ENCODE measurements around the gene ATP6V0C. TPM values are rescaled to one million over a fixed set of nuclear protein-coding genes. Genes with fewer than 3 reads are reported as not detected.

The ATP6V0C gene
- polyA plus RNA-seq, 1 donor (not counting 4 experiments of a cell fraction or from before 2014, with no cell fraction given): 11.4 TPM

- H3K79me2 ChIP-seq (ENCODE audit: control insufficient read depth, insufficient read depth, low read length): peaks cover 1% of the 10 kb centered on the region
- no peak overlapping the region for H3K27ac ChIP-seq (ENCODE audit: control insufficient read depth, insufficient read depth, low read length)
- H3K27me3 ChIP-seq (ENCODE audit: control insufficient read depth, extremely low read depth, insufficient read depth, low read length): no peaks in the 10 kb centered on the region
- no peak overlapping the region for H3K9ac ChIP-seq (ENCODE audit: control insufficient read depth, extremely low read depth, insufficient read depth, low read length)
- FAIRE-seq (no peak), DNase-seq (ENCODE audit: low read depth, low spot score) (no peak)
- peaks cover 4% of the 10 kb centered on the region for H4K20me1 ChIP-seq (ENCODE audit: control insufficient read depth, extremely low read depth, insufficient read depth, low read length)
- peaks cover 0 to 1% of the 10 kb centered on the region in 2 experiments for H3K36me3 ChIP-seq (ENCODE audit: control insufficient read depth in 2 of 2, extremely low read depth in 1 of 2, insufficient read depth in 2 of 2, low read length in 2 of 2)
- peaks cover 2% of the 10 kb centered on the region for H3K4me1 ChIP-seq (ENCODE audit: control insufficient read depth, extremely low read depth, insufficient read depth, low read length)
- dilution Hi-C loops (cut with MboI; ENCODE audit: extremely low pct_ligation_motif_present, low sequenced_read_pairs): no loop called here
- H3K9me3 ChIP-seq (ENCODE audit: control insufficient read depth, low read depth, low read length): no peaks in the 10 kb centered on the region
- H3K9me1 ChIP-seq (ENCODE audit: control insufficient read depth, extremely low read depth, insufficient read depth, low read length): no peaks in the 10 kb centered on the region
- H3K4me2 ChIP-seq (ENCODE audit: control insufficient read depth, extremely low read depth, insufficient read depth, low read depth, low read length): no peak overlapping the region
- TF ChIP-seq CTCF (optimal IDR thresholded peaks at IDR 0.05 in 1 of 3, IDR thresholded peaks at IDR 0.05 in 1 of 3, conservative IDR thresholded peaks at IDR 0.05 in 1 of 3; ENCODE audit: extremely low read depth in 1 of 3, insufficient read depth in 2 of 3, low read length in 3 of 3) (no peak), EZH2 (IDR thresholded peaks at IDR 0.05; ENCODE audit: low read length) (no peak)
- H2AFZ ChIP-seq (ENCODE audit: control insufficient read depth, low read length): no peak overlapping the region
- no peak overlapping the region for H3K4me3 ChIP-seq (ENCODE audit: control insufficient read depth in 2 of 3, extremely low read depth in 1 of 3, insufficient read depth in 2 of 3, low read depth in 1 of 3, low read length in 3 of 3)
Measured at GRCh38 chr16:2480948-2481347, 32.8 kb upstream of the ATP6V0C start.

GRCh38 chr16:2481676-2482075 is 32.1 kb upstream of the ATP6V0C start:
- Histone ChIP-seq H3K9ac (ENCODE audit: control insufficient read depth, extremely low read depth, insufficient read depth, low read length) (no peak overlapping the region), H3K9me3 (ENCODE audit: control insufficient read depth, low read depth, low read length) (no peaks in the 10 kb centered on the region), H3K36me3 (ENCODE audit: control insufficient read depth in 2 of 2, extremely low read depth in 1 of 2, insufficient read depth in 2 of 2, low read length in 2 of 2) (peaks cover 0 to 1% of the 10 kb centered on the region in 2 experiments), H3K27me3 (ENCODE audit: control insufficient read depth, extremely low read depth, insufficient read depth, low read length) (no peaks in the 10 kb centered on the region), H3K9me1 (ENCODE audit: control insufficient read depth, extremely low read depth, insufficient read depth, low read length) (no peaks in the 10 kb centered on the region), H3K79me2 (ENCODE audit: control insufficient read depth, insufficient read depth, low read length) (peaks cover 1% of the 10 kb centered on the region), H4K20me1 (ENCODE audit: control insufficient read depth, extremely low read depth, insufficient read depth, low read length) (peaks cover 2% of the 10 kb centered on the region), H3K4me3 (ENCODE audit: control insufficient read depth in 2 of 3, extremely low read depth in 1 of 3, insufficient read depth in 2 of 3, low read depth in 1 of 3, low read length in 3 of 3) (no peak overlapping the region), H3K4me2 (ENCODE audit: control insufficient read depth, extremely low read depth, insufficient read depth, low read depth, low read length) (no peak overlapping the region), H3K27ac (ENCODE audit: control insufficient read depth, insufficient read depth, low read length) (no peak overlapping the region), H2AFZ (ENCODE audit: control insufficient read depth, low read length) (no peak overlapping the region), H3K4me1 (ENCODE audit: control insufficient read depth, extremely low read depth, insufficient read depth, low read length) (no peaks in the 10 kb centered on the region)
- no peak for DNase-seq (ENCODE audit: low read depth, low spot score)
- no peak for FAIRE-seq
- dilution Hi-C loops (cut with MboI; ENCODE audit: extremely low pct_ligation_motif_present, low sequenced_read_pairs): no loop called here
- no peak for TF ChIP-seq EZH2 (IDR thresholded peaks at IDR 0.05; ENCODE audit: low read length)
- TF ChIP-seq CTCF (optimal IDR thresholded peaks at IDR 0.05 in 1 of 3, IDR thresholded peaks at IDR 0.05 in 1 of 3, conservative IDR thresholded peaks at IDR 0.05 in 1 of 3; ENCODE audit: extremely low read depth in 1 of 3, insufficient read depth in 2 of 3, low read length in 3 of 3): no peak

All from keratinocyte (primary cell).